Esophagus mucosa (tissue), 1 donor: Measurements from ENCODE around the gene TSPAN14. TPM values are rescaled to one million over a fixed set of nuclear protein-coding genes. Genes with fewer than 3 reads are reported as not detected.
"Not testable (repeated sequence)": the region's sequence is repeated elsewhere in the genome, so short reads cannot be mapped to it uniquely, and the experiment has no call there.

ENCODE experiments used
- ATAC-seq: fragments of 200-7000 bp; cut with Tn5 transposase; one replicate; pipeline ENCODE4 v1.9.1; 2020
- total RNA-seq: library from RNA; stranded (reverse); gene quantifications from one replicate; pipeline ENCODE4 v1.2.4, GENCODE V29; 2023
- donor health status: DM: yes; HTN: yes; CAD: no.

The TSPAN14 gene
- total RNA-seq, 1 donor from 2014 or later: 94.6 TPM

DNA sequence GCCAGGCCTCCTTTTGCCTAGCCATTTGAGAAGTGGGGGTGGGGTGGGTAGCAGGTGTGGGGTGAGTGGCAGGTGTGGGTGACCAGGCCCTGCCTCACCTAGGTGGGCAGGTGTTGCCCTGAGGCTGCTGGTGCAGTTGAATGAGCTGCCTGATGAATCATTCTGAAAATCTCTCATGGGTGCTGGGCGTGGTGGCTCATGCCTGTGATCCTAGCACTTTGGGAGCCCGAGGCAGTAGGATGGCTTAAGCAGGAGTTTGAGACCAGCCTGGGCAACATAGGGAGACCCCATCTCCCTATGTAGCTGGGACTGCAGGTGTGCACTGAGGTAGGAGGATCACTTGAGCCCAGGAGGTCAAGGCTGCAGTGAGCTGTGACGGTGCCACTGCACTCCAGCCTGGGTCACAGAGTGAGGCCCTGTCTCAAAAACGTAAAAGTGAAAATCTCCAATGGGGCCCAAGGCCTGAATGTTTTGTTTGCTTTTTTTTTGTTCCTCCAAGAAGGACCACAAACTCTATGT is 17.7 kb downstream of the TSPAN14 start:
- peak; percentile 90 for ATAC-seq

DNA sequence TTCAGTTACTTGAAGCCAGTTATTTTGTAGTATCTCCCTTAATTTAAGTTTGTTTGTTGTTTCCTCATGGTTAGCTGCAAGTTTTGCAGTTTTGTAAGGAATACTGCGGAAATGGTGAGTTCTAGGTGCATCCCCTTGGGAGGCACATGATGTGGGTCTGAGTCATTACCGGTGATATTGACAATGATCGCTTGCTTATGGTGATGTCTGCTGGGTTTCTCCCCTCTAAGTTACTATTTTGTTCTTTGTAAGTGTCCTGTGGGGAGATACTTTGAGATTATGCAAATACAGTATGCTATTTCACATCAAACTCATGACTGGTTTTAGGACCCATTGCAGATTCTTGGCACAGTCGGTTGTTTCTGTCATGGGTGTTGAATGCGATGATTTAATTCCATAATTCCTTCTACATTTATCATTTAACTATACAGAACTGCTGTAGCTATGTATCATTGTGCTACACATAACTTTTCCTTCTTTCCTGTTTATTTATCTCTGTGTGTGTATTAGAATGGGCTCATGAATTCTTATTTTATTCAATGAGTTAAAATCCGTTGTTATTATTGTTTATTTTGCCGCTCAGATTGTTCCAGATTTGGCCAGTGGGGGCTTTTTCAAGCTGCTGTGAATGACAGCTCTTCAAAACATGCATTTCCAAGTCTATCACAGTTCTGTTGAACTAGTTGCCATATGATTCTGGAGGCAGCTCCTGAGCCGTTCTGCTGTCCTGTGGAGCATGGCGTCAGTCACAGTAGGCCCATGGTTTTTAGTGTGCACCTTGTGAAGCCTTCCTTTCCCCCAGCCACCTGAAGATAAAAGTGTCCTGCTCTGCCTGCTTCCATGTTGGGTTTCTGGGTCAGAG is 18.4 kb downstream of the TSPAN14 start:
- peak; percentile 72 for ATAC-seq

DNA sequence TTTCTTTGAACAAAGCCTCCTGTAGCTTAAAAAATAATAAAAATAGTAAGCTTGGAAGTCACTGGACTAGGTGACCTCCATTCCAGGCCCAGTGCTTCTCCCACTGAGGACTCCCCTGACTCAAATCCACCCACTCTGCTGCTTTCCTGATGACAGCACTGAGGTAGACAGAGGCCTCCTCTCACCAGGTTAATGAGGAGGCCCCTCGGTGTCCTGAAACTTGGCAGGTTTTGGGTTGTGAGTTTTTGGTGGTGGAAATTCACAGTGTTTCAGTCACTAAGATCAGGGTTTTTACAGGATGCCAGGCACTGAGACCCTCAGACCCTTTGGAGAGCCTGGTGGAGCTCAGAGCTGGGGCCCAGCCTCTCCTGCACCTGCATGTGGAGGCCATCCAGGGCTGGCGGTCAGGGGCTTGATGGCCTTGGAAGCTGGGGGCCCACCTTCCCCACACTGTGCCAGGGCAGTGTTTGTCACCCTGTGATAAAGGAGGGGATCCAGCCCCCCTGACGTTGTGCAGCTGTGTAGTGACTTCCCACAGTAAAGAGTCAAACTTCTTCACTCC is 19.1 kb downstream of the TSPAN14 start:
- no peak for ATAC-seq

DNA sequence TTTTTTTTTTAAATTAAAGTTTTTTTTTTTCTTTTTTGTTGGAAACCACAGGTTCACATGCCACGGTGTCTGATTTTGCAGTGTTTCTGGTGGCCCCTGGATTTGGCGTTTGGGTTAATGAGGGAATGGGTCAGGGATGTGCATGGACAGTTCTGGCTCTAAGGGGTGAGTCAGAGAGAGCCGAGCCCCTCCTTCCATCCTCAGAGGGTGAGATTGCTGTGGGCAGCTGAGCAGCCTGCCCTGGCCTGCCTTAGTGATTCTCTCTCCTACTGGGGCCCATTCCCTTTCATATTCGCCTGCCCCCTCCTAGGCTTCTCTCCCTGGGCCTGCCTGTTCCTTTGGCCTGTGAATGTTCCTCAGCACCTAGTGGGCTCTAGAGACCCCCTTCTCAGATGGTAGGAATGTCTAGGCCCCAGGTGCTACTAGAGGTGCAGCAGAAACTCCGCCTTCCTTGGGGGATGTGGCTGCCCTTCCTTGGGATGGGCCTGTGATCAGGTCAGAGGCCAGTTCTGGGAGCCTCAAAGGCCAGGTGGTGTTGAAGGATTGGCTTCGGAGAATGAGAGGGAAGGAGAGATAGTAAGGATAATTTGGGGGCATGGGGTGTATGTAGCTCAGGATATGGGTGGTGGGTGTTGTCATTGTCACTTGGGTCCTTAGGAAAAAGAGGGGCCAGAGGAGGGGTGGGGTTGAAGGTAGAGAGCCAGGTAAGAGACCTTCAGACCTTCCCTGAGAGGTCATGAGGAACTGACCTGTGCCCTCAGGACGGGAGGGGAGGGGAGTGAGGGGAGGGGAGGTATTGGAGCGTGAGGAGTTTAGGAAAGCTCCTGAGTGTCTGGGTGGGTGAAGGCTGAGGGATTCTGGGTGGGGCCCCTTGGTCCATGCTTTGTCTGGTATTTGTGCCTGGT is 19.8 kb downstream of the TSPAN14 start:
- ATAC-seq: no peak

DNA sequence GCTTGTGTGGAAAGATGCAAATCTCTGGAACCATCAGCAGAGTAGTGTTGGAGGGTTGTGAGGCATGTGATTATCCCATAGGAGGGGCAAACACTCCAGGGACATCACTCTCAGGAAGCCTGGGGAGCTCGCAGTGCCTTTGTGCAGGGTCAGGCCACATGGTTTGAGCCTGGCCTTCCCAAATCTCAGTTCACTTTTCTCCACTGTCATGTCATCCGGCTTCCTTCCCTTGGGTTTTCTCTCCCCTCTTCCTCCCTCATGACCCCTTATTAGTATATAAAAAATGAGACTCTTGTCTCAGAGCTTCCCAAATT is 20.4 kb downstream of the TSPAN14 start:
- no peak for ATAC-seq

DNA sequence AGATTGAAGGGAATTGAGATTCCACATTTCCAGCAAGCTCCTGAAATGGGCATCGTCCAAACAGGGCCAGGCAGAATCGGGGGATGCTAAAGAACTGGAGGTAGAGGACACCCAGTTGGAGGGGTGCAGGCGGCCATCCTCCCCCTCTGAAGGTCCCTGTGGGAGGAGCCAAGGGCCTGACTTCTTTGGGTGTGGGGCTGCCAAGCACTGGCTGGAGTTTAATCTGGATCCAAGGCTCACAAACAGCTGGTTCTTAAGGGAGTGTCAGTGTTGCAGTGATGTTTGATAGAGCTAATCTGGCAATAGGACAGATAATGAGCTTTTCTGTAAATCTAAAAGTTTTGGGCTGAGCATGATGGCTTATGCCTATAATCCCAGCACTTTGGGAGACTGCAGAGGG is 20.8 kb downstream of the TSPAN14 start:
- ATAC-seq: no peak

DNA sequence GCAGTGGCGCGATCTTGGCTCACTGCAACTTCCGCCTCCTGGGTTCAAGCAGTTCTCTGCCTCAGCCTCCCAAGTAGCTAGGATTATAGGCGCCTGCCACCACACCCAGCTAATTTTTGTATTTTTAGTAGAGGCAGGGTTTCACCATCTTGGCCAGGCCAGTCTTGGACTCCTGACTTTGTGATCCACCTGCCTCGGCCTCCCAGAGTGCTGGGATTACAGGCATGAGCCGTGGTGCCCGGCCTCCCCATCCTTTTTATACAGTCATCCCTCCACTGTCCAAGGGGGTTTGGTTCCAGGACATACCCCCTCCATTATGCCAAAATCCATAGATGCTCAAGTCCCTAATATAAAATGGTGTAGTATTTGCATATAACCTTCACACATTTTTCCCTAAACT is 21.5 kb downstream of the TSPAN14 start:
- not testable (repeated sequence) for ATAC-seq

DNA sequence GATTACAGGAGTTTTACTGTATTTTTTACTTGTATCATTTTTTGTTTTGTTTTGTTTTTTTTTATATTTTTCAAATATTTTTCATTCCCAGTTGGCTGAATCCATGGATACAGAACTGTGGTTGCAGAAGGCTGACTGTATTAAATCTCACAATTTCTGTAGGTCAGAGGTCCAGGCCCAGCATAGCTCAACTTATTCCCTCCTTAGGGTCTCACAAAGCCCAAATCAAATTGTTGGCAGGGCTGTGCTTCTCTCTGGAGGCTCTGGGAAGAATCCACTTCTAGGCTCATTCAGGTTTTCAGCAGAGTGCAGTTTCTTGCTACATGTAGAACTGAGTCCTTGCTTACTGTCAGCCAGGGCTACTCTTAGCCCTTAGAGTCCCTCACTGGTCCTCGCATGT is 22.6 kb downstream of the TSPAN14 start:
- ATAC-seq: no peak

DNA sequence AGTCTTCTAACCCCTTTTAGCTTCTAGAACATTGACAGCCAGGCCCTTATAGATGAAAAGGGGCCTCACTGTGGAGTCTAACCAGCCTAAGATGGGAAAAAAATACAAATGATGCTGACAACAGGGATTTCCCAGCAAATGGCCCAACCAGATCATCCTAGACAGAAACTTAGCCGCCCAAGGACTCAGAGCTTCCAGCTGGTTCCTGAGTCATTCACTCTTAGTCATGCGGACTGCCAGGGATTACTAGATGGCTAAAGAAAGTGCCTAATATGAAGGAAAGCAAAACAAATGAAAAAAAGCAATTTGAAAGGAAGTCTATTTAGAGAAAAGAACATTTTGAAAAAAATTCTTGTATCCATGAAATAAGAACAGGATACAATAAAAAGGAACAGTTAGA is 23.7 kb downstream of the TSPAN14 start:
- peak; percentile 92 for ATAC-seq

DNA sequence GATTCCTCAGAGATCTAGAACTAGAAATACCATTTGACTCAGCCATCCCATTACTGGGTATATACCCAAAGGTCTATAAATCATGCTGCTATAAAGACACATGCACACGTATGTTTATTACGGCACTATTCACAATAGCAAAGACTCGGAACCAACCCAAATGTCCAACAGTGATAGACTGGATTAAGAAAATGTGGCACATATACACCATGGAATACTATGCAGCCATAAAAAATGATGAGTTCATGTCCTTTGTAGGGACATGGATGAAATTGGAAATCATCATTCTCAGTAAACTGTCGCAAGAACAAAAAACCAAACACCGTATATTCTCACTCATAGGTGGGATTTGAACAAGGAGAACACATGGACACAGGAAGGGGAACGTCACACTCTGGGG is 26.3 kb downstream of the TSPAN14 start:
- not testable (repeated sequence) for ATAC-seq

DNA sequence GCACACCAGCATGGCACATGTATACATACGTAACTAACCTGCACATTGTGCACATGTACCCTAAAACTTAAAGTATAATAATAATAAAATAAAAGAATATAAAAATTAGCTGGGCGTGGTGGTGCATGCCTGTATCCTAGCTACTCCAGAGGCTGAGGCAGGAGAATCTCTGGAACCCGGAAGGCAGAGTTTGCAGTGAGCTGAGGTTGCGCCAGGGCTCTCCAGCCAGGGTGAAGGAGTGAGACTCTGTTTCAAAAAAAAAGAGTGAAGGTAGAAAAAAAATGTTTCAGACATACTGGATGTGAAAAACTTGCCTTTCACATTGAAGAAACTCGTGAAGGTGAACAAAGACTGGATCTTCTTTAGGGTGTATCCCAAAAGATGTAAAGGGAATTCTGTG is 26.7 kb downstream of the TSPAN14 start:
- ATAC-seq: no peak

DNA sequence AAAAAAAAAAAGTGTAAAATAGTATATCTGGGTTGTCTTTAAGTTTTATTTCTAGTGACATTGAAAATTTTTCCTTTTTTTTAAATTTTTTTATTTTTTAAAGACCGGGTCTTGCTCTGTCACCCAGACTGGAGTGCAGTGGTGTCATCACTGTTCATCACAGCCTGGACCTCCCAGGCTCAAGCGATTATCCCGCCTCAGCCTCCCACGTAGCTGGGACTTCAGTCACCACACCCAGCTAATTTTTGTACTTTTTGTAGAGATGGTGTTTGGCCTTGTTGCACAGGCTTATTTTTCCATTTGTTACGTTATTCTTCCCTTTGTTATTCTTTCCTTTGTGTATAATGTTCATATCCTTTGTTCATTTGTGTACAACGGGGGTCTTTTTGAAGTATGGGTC is 30.1 kb downstream of the TSPAN14 start:
- ATAC-seq: no peak

DNA sequence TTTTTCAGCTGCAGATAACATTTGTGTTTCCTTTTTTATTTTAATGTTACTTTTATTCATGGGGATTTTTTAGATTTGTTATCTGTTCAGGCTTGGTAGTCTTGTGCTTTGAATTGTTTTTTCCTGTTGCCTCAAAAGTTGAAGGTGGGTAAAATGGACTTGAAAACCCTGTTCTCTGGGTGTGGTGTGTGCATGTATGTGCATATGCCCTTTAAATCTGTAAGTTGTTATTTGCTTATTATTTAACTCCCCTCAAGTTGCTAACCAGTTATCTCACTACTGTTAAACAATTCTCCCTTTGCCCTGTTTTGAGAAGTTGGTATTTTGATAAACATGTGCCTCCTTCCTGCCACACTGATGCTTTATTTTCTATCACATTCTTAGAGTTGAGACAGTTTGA is 30.6 kb downstream of the TSPAN14 start:
- ATAC-seq: no peak

DNA sequence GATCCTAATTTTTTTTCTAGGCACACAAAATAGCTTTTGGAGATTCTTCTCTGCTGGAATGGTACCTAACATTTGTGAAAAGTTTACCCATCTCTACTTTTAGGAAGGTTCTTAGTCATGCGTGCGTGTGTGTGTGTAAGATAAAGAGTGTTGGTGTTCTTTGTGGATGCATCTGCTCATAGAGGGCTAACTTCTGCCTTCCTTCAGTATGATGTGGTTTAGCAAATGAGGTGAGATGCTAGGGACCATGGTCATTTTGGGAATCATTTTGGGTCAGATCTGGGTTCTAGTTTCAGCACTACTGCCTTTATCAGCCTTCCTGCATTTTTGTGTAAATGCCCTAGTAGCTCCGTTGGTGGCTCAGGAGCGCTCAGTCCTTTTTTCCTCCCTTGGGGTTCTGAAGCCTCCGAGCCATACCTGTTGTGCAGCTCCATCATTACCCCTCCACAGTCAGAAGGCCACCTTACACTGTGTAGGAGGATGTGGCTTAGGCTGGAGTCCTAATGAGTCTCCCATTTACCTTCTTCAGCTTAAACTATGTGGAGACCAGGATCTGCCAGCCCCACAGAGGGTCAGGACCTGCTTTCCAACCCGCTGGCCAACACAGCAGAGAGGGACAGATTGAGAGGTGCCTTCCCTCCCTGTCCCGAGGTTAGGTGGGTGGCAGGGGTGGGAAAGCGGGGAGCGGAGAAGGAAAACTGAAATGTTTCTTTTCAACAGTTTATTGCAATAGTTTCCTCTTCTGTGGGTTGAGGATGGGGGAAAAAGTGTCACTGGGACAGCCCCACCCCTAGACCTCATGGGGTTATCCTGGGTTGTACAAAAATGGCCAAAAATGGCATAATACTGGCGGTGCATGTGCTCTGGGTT is 31.2 kb downstream of the TSPAN14 start:
- ATAC-seq: no peak

DNA sequence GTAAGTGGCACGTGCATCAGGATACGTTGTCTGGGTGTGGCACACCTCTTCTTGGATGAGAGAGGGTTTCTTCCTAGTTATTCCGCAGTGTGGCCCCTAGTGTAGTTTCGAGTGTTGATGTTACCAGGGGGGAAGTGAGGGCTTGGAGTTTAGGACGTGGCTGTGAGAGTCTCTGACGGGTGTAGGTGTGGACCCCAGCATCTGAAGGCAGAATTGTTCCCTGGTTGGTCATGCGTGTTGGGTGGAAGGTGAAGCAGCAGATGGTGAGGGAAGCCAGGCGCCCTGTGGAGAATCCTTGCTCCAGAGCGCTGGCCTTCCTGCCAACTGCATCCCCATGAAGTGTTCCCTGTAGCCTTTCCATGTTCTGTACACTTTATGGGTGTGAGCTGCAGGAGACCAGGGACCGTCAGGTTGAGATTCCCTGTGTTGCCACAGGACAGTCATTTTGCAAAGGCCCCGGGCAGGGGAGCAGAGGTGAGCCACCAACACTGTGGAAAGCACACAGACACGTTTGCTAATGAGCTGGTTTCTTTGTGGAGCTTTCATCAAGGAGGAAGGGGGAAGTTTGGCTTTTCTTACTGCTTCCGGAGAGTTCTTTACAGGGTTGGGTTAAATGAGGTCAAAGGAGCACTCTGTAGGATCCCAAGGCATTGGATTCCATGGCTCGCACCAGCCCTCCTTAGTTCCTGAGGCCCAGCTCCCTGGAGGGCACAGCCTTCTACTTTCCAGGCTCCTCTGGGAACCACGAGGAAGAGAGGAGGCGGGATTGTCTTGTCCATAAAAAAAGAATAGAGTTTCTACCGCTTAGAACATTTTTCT is 32.0 kb downstream of the TSPAN14 start:
- ATAC-seq: peak; percentile 39

DNA sequence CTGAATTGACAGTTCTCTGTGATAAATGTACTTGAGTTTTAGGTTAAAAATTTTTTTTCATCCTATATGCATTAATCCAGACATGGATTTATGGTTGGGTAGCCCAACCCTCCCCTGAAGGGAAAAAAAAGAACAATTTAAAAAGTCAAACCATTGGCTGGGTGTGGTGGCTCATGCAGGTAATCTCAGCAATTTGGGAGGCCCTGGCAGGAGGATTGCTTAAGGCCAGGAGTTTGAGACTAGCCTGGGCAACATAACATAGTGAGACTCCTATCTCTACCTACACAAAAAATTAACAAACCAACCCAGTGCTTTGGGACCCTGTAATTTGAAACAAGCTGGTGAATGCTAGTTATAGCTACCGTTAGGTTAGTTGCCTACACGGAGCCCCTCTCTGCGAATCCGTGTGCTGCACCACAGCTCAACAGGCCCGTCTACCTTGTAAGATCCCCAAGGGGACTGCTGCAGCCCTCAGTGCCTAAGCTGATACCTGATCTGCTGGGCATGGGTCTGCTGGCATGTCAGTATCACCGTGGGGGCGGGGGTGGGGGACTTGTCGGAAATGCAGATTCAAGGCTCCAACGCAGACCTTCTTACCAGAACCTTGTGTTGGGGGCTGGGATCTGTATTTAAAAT is 32.8 kb downstream of the TSPAN14 start:
- no peak for ATAC-seq

DNA sequence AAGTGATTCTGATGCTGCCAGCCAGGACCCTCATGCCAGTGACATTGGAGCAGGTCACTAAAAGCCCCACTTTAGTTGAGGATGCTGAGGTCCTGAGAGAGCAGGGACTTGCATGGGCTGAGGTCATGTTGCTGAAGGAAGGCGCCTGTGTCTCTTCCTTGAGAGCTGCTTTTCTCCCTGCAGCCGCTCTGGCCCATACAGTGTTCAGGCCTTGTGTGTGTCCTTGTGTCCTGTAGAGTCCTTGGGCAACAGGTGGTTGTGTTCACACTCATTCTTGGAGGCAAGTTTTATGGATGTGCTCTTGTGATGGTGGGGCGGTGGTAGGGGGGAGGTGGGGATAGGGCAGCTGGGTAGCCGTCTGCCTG is 33.3 kb downstream of the TSPAN14 start:
- ATAC-seq: no peak

DNA sequence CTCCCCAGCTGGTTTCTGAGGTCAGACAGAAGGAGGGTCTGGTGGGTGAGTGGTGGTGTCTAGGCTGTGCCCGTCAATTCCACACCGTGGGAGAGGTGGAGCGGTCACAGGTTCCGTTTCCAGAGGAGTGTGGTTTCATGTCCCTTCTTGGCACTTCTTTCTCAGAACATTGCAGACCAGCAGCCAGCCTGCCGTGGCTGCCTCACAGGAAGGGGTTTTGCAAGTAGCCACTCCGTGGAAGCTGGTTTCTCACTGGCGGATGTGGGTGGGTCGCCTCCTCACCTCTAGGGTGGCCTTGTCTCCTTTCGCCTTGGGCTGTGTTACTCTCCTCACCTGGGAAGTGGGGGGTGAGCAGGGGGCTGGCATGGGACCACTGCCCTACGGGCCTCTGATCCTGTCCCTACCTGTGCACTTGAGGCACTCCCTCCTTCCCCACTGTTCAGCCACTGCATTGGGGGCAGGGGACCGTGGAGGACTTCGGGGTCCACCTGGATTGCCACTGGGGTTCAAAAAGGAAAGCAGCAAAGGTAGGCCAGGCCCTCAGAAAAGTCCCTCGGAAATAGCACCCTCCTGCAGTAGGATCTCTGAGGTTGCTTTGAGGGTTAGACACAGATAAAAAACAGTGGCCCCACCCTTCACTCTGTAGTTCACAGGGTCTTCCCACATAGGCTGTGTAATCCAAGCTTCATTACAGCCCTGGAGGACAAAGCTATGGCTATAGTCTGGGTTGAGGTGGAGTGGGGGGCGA is 33.9 kb downstream of the TSPAN14 start:
- ATAC-seq: no peak

DNA sequence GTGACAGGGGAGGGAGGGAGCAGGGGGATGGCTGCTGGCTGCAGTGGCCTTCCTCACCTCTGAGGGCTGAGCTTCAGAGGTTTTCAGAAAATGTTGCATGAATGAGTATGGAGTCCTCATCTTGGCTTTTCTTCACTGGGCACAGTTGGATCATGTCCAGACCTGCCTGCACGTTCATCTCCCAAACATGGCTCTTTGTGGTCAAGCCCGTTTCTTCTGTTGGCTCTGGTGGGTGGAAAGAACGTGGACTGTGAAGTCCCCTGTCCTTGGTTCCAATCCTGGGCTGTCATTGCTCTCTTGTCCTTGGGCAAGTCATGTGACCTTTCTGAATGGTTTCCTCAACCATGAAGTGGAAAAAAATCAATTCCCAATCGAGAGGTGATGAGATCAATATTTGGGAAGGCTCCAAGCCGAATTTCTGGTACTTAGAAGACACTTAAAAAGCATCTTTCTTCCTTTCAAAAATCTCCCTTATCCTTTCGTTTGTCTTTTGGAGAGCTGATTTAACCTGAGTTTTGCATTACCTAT is 34.5 kb downstream of the TSPAN14 start:
- no peak for ATAC-seq
